Measurements from ENCODE around the gene TNXB.
"Not testable (repeated sequence)": the region's sequence is repeated elsewhere in the genome, so short reads cannot be mapped to it uniquely, and the experiment has no call there.

Gene TNXB

GRCh38 chr6:32037598-32038524 lies 71.3 kb downstream of the TNXB start, which contains the start of gene CYP21A2:
Gene CYP21A2, plus strand, starts transcription at chr6:32038415. Its CDS starts 8 bp downstream, at chr6:32038423.
- DNase-seq, result peak; percentile 50

DNA sequence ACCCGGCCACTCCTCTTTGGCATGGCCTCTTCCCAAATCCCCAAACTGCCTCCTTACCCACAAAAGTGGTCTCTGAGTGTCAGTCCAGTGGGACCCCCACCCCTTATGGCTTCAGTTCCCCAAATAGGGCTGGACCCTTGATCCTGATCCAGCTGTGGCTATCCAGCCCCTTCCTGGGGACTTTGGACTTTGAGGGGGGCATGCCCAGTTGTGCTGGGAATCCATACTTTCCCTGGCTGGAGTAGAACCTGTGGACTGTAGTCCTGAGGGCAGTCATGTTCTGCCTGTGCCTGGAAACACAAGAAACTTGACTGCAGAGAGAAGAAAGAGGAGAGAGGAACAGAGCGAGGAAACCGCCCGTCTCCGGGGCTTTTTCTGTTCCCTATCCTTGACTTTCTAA lies 72.0 kb downstream of the TNXB start:
- not testable (repeated sequence) for DNase-seq

- not testable (repeated sequence) for DNase-seq
These were observed 73.7 kb downstream of the TNXB start for GRCh38 chr6:32035283-32036013.

DNA sequence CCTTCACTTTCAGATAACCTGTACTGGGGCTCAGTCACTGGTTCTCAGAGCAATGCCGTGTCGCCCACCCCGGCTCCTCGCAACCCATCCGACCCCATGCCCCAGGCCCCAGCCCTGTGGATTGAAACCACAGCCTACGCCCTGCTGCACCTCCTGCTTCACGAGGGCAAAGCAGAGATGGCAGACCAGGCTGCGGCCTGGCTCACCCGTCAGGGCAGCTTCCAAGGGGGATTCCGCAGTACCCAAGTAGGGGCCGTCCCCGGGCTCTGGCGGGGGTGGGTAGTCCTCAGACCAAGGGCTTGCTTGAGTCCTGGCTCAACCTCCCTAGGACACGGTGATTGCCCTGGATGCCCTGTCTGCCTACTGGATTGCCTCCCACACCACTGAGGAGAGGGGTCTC lies 79.6 kb downstream of the TNXB start:
- DNase-seq, result not testable (repeated sequence)

GRCh38 chr6:32028631-32029030 lies 80.5 kb downstream of the TNXB start:
- DNase-seq, result not testable (repeated sequence)

GRCh38 chr6:32022100-32022499 lies 87.0 kb downstream of the TNXB start:
- DNase-seq, result not testable (repeated sequence)

DNA sequence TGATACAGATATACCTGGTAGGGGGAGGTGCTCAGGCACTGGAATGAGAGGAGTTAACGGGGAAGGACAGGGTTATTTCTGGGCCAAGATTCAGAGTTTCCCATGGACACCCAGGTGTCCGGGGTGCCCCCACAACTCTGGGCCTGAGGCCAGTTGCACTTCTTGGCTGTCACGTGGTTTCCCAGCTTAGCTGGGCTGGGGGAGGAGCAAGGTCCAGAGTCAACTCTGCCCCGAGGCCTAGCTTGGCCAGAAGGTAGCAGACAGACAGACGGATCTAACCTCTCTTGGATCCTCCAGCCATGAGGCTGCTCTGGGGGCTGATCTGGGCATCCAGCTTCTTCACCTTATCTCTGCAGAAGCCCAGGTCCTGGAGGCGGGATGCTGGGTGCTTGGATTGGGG lies 94.6 kb downstream of the TNXB start, which contains the start of gene C4B:
TSS of gene C4B (plus strand) at position 249 of the 400 bp plus-strand sequence. CDS start at position 300, 51 bp downstream.
- DNase-seq, result not testable (repeated sequence)

DNA sequence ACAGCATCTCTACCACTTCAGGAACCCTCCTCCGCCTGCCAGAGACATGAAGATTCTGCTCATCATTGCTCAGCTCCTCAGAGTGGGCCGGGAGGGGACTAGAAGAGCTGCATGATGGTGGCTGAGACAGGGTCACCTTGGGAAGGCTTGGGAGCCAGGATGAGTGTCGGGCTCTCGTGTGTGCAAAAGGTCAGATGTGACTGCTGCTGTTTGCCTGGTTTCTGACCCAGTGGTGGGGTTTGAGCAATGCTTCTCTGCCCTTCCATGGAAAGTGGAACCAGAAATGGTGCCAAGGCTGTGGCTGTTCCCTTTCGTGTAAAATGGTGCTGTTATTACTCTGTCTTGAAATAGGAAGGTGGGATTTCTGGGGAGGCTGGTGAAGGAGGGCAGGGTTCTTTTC lies 95.4 kb downstream of the TNXB start:
- not testable (repeated sequence) for DNase-seq

GRCh38 chr6:32012941-32013617 lies 96.1 kb downstream of the TNXB start:
- DNase-seq, result not testable (repeated sequence)

DNA sequence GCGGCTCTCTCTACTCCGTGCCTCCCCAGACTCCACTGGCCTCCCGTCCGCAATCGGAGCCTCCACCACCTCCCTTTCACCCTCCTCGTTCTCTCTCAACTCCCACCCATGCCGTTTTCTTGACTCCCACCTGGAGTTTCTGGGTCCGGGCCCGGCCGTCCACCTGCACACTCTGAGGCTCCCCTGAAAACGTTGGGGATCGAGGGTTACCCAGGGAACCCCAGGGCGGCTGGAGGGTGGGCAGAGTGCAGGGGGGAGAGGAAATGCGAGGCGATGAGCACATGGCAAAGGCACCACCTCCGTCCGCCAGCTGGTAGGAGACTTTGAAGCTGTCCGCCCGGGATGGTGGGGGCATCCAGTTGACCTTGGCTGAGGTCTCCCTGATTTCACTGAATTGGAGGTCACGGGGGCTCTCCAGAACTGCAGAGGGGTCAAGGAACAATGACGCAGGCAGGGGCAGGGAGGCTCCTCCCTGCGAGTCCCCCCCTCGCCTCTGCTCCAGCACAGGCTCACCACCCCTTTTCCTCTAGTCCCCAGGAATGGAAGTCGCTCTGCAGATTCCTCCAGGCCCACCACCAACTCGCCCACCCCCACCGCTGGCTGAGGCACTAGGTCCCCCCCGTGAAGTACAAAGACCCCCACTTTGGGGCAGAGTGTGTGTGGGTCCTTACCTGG lies 98.1 kb downstream of the TNXB start:
- DNase-seq, result not testable (repeated sequence)

- not testable (repeated sequence) for DNase-seq
These were observed 99.6 kb downstream of the TNXB start for GRCh38 chr6:32009537-32009936.

DNA sequence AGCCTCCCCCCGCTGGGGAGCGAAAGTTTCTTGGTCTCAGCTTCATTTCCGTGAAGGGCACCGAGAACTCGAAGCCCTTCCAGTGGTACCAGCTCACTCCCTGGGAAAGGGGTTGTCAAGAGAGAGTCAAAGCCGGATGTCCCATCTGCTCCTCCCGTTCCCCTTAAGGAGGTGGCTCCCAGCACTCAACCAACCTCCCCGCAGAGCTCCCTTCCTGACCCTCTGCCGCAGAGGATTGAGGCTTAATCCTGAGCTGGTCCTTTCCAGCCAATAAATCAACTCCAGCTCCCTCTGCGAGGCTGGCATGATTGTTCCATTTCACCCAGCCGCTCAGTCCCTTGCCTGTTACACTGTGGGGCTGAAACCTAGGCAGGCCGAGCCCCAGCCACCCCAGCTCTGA lies 100.5 kb downstream of the TNXB start:
- not testable (repeated sequence) for DNase-seq

DNA sequence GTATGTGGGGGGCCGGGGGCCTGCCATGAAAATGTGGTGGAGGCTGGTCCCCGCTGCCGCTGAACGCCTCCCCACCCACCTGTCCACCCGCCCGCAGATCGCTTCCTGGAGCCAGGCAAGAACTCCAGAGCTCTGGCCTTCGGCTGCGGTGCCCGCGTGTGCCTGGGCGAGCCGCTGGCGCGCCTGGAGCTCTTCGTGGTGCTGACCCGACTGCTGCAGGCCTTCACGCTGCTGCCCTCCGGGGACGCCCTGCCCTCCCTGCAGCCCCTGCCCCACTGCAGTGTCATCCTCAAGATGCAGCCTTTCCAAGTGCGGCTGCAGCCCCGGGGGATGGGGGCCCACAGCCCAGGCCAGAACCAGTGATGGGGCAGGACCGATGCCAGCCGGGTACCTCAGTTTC lies 101.1 kb downstream of the TNXB start:
- not testable (repeated sequence) for DNase-seq

GRCh38 chr6:32007086-32007485 lies 102.1 kb downstream of the TNXB start:
- not testable (repeated sequence) for DNase-seq

- DNase-seq, result not testable (repeated sequence)
These were observed 103.1 kb downstream of the TNXB start for GRCh38 chr6:32005991-32006529.

DNA sequence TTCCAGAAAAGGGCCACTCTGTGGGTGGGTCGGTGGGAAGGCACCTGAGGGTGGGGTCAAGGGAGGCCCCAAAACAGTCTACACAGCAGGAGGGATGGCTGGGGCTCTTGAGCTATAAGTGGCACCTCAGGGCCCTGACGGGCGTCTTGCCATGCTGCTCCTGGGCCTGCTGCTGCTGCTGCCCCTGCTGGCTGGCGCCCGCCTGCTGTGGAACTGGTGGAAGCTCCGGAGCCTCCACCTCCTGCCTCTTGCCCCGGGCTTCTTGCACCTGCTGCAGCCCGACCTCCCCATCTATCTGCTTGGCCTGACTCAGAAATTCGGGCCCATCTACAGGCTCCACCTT lies 103.6 kb downstream of the TNXB start:
- DNase-seq, result not testable (repeated sequence)

GRCh38 chr6:32004864-32005537 lies 104.1 kb downstream of the TNXB start:
- DNase-seq, result not testable (repeated sequence)

GRCh38 chr6:32004393-32004792 lies 104.7 kb downstream of the TNXB start:
- not testable (repeated sequence) for DNase-seq

DNA sequence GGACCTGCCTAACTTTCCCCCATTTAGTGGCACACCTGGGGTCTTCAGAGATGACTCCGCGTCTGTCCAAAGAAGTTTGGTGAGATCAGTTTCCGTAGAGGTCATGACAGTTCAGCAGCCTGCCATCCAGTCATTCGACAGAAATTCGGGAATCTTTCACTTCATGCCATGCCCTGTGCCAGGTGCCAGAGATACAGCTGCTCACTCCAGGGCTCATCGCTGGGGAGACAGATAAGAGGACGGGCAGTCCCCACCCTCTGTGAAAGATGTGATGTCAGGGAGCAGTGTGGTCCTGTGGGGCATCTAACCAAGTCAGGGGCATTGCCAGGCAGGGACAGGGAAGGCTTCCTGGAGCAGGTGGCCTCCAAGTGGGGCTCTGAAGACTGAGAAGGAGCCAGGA lies 105.8 kb downstream of the TNXB start:
- DNase-seq, result not testable (repeated sequence)

- DNase-seq, result not testable (repeated sequence)
These were observed 106.4 kb downstream of the TNXB start for GRCh38 chr6:32002546-32003268.

- not testable (repeated sequence) for DNase-seq
These were observed 112.8 kb downstream of the TNXB start for GRCh38 chr6:31996385-31996784.
